H9 (cell line): ENCODE results near the gene DNM2. TPM values are rescaled to one million over a fixed set of nuclear protein-coding genes. Genes with fewer than 3 reads are reported as not detected.
A peak's percentile ranks its signal among the peaks of the same experiment; 100 is the strongest.

ENCODE experiments used
- DNase-seq: peaks from one replicate; pipeline ENCODE4 v3.0.0-alpha.2; 2017
- H2AFZ ChIP-seq: one replicate; pipeline ENCODE4 v1.6.1; 2013; ENCODE audit warnings: mild to moderate bottlenecking, low read length, control low read depth, moderate library complexity
- H2AK5ac ChIP-seq: 2 replicates; pipeline ENCODE4 v1.6.1; 2013; ENCODE audit warnings: low read length, control low read depth, mixed read lengths; ENCODE audit not compliant: insufficient read length
- H2BK120ac ChIP-seq: one replicate; pipeline ENCODE4 v1.6.1; 2013; ENCODE audit warnings: low read depth, mild to moderate bottlenecking, low read length, control low read depth, inconsistent platforms; ENCODE audit not compliant: poor library complexity, severe bottlenecking
- H2BK12ac ChIP-seq: 2 replicates; pipeline ENCODE4 v1.6.1; 2013; ENCODE audit warnings: low read length, control low read depth, mixed read lengths, low read depth; ENCODE audit not compliant: insufficient read length
- H2BK15ac ChIP-seq: 2 replicates; pipeline ENCODE4 v1.6.1; 2013; ENCODE audit warnings: low read depth, low read length, control low read depth
- H2BK20ac ChIP-seq: one replicate; pipeline ENCODE4 v1.6.1; 2013; ENCODE audit warnings: low read depth, mild to moderate bottlenecking, low read length, control low read depth, inconsistent platforms; ENCODE audit not compliant: poor library complexity, severe bottlenecking
- H2BK5ac ChIP-seq: 2 replicates; pipeline ENCODE4 v1.6.1; 2013; ENCODE audit warnings: low read length, control low read depth, mixed read lengths; ENCODE audit not compliant: insufficient read length
- H3K14ac ChIP-seq: 2 replicates; pipeline ENCODE4 v1.6.1; 2013; ENCODE audit warnings: low read length, control low read depth; ENCODE audit not compliant: insufficient read depth
- H3K18ac ChIP-seq: 2 replicates; pipeline ENCODE4 v1.6.1; 2013; ENCODE audit warnings: low read depth, mild to moderate bottlenecking, mixed read lengths, low read length, control low read depth; ENCODE audit not compliant: insufficient read length
- H3K23ac ChIP-seq: 2 replicates; pipeline ENCODE4 v1.6.1; 2013; ENCODE audit warnings: low read length, control low read depth, mixed read lengths, low read depth; ENCODE audit not compliant: insufficient read length
- H3K23me2 ChIP-seq: 2 replicates; pipeline ENCODE4 v1.6.1; 2013; ENCODE audit warnings: low read depth, mild to moderate bottlenecking, mixed read lengths, low read length, control low read depth; ENCODE audit not compliant: insufficient read length, poor library complexity, severe bottlenecking
- H3K27ac ChIP-seq: 2 replicates; pipeline ENCODE4 v1.5.1; 2013; ENCODE audit warnings: low read length, control low read depth, mixed read lengths, low read depth; ENCODE audit not compliant: insufficient read length
- H3K27me3 ChIP-seq: 2 replicates; pipeline ENCODE4 v1.6.1; 2013; ENCODE audit warnings: low read length, control low read depth, inconsistent platforms; ENCODE audit not compliant: insufficient read depth
- H3K4ac ChIP-seq: 2 replicates; pipeline ENCODE4 v1.6.1; 2013; ENCODE audit warnings: low read depth, mild to moderate bottlenecking, control low read depth, inconsistent platforms, low read length, moderate library complexity
- H3K4me1 ChIP-seq: 2 replicates; pipeline ENCODE4 v1.6.1; 2013; ENCODE audit warnings: low read length, control low read depth, inconsistent platforms; ENCODE audit not compliant: insufficient read depth
- H3K4me2 ChIP-seq: 2 replicates; pipeline ENCODE4 v1.6.1; 2013; ENCODE audit warnings: low read length, control low read depth, mixed read lengths; ENCODE audit not compliant: insufficient read length, insufficient read depth
- H3K56ac ChIP-seq: 2 replicates; pipeline ENCODE4 v1.6.1; 2013; ENCODE audit warnings: low read depth, mild to moderate bottlenecking, mixed read lengths, low read length, control low read depth; ENCODE audit not compliant: insufficient read length
- H3K79me1 ChIP-seq: 2 replicates; pipeline ENCODE4 v1.6.1; 2013; ENCODE audit warnings: low read depth, mild to moderate bottlenecking, moderate library complexity, low read length, control low read depth, inconsistent platforms; ENCODE audit not compliant: insufficient read depth, poor library complexity, severe bottlenecking
- H3K79me2 ChIP-seq: 2 replicates; pipeline ENCODE4 v1.6.1; 2013; ENCODE audit warnings: low read length, control low read depth, inconsistent platforms; ENCODE audit not compliant: insufficient read depth
- H3K9ac ChIP-seq: 2 replicates; pipeline ENCODE4 v1.6.1; 2013; ENCODE audit warnings: low read length, control low read depth, mixed read lengths; ENCODE audit not compliant: insufficient read length; ENCODE audit errors: extremely low read depth
- H3K9me3 ChIP-seq: one replicate; pipeline ENCODE4 v1.6.1; 2013; ENCODE audit warnings: low read depth, low read length, inconsistent platforms; ENCODE audit not compliant: control insufficient read depth
- H3T11ph ChIP-seq: one replicate; pipeline ENCODE4 v1.6.1; 2013; ENCODE audit warnings: mild to moderate bottlenecking, low read length, control low read depth, inconsistent platforms
- H4K20me1 ChIP-seq: one replicate; pipeline ENCODE4 v1.6.1; 2013; ENCODE audit not compliant: control insufficient read depth, insufficient read length, insufficient read depth
- H4K5ac ChIP-seq: 2 replicates; pipeline ENCODE4 v1.6.1; 2013; ENCODE audit warnings: low read depth, mild to moderate bottlenecking, mixed read lengths, low read length, control low read depth; ENCODE audit not compliant: insufficient read length
- H4K8ac ChIP-seq: replicated peaks from 2 replicates; pipeline ENCODE4 v1.6.1; 2013; ENCODE audit warnings: low read length, control low read depth, mixed read lengths, low read depth; ENCODE audit not compliant: insufficient read length
- H4K91ac ChIP-seq: 2 replicates; pipeline ENCODE4 v1.6.1; 2013; ENCODE audit warnings: low read depth, mild to moderate bottlenecking, moderate library complexity, mixed read lengths, low read length, control low read depth; ENCODE audit not compliant: insufficient read length
- H3K27ac Mint-ChIP-seq, 3 experiments: 2 replicates in 2 of 3; 3 replicates in 1 of 3; pipeline ENCODE4 v1.8.0; 2020 to 2021; ENCODE audit warnings: mixed read lengths in 3 of 3, mild to moderate bottlenecking in 1 of 3, moderate library complexity in 1 of 3
- H3K27me3 Mint-ChIP-seq: 2 replicates; pipeline ENCODE4 v1.8.0; 2021; ENCODE audit warnings: low read depth, mild to moderate bottlenecking, moderate library complexity, mixed read lengths
- H3K36me3 Mint-ChIP-seq, 3 experiments: 2 replicates in 2 of 3; 3 replicates in 1 of 3; pipeline ENCODE4 v1.8.0; 2020 to 2021; ENCODE audit warnings: low read depth in 3 of 3, mixed read lengths in 3 of 3; ENCODE audit not compliant: insufficient read depth in 1 of 3
- H3K4me1 Mint-ChIP-seq, 2 experiments: 2 replicates each; pipeline ENCODE4 v1.8.0; 2020; ENCODE audit warnings: mixed read lengths in 2 of 2
- H3K4me3 Mint-ChIP-seq, 2 experiments: 2 replicates in 1 of 2; 3 replicates in 1 of 2; pipeline ENCODE4 v1.8.0; 2020 to 2021; ENCODE audit warnings: mild to moderate bottlenecking in 2 of 2, mixed read lengths in 2 of 2, moderate library complexity in 1 of 2
- H3K9me3 Mint-ChIP-seq, 2 experiments: 2 replicates in 1 of 2; 3 replicates in 1 of 2; pipeline ENCODE4 v1.8.0; 2020; ENCODE audit warnings: mild to moderate bottlenecking in 2 of 2, mixed read lengths in 2 of 2, moderate library complexity in 1 of 2
- CTCF ChIP-seq: fragments of 200-600 bp; sonication (generic); conservative IDR thresholded peaks from 3 replicates; pipeline ENCODE4 v1.8.0; 2021; ENCODE audit warnings: antibody characterized with exemption, mild to moderate bottlenecking
- WGBS: extraction: QIAGEN DNeasy Blood & Tissue Kit; methylation state at CpG from one replicate; pipeline ENCODE4 v1.1.7; 2013; ENCODE audit warnings: missing lambda C conversion rate, low lambda C conversion rate, mixed read lengths; ENCODE audit not compliant: insufficient read length; ENCODE audit errors: extremely low coverage; 5-methylcytosine and 5-hydroxymethylcytosine counted together
- total RNA-seq: library from RNA; stranded (reverse); gene quantifications from 2 replicates; pipeline ENCODE4 v1.2.1, GENCODE V29; 2021

DNM2 gene
- total RNA-seq, 1 experiment from 2014 or later, result 152 TPM

GRCh38 chr19:10747271-10747670 is 29.4 kb downstream of the DNM2 start:
- no CpG with 5 or more reads among the region's 6 CpGs for WGBS
- no peak overlapping the region for H3K18ac ChIP-seq
- H3K79me1 ChIP-seq, result peaks cover 8% of the 10 kb centered on the region
- H3K4ac ChIP-seq, result no peak overlapping the region
- no peak for DNase-seq
- H2BK5ac ChIP-seq, result no peak overlapping the region
- no peak overlapping the region for H3K14ac ChIP-seq
- Mint-ChIP-seq H3K4me3 (peak overlapping the region in 1 of 2 experiments; percentile 10; a peak in 1 of 5 replicates), H3K4me1 (peaks cover 31 to 33% of the 10 kb centered on the region in 2 experiments), H3K36me3 (peaks cover 0 to 4% (median 2%) of the 10 kb centered on the region in 3 experiments; a peak in 3 of 7 replicates), H3K27me3 (no peaks in the 10 kb centered on the region), H3K9me3 (no peaks in the 10 kb centered on the region), H3K27ac (peak overlapping the region; percentile 42 to 93 (median 57); a peak in 5 of 7 replicates)
- H4K20me1 ChIP-seq, result no peaks in the 10 kb centered on the region
- peaks cover 6% of the 10 kb centered on the region for H3K79me2 ChIP-seq
- H4K91ac ChIP-seq, result no peak overlapping the region
- no peaks in the 10 kb centered on the region for H3K23me2 ChIP-seq
- no peak overlapping the region for H3K4me2 ChIP-seq
- H3K56ac ChIP-seq, result no peak overlapping the region
- no peak overlapping the region for H3T11ph ChIP-seq
- no peak overlapping the region for H2BK15ac ChIP-seq
- no peak overlapping the region for H2AK5ac ChIP-seq
- H3K27me3 ChIP-seq, result no peaks in the 10 kb centered on the region
- no peak overlapping the region for H4K8ac ChIP-seq
- TF ChIP-seq CTCF, result no peak
- no peak overlapping the region for H2BK120ac ChIP-seq
- H2BK12ac ChIP-seq, result no peak overlapping the region
- H3K9me3 ChIP-seq, result no peaks in the 10 kb centered on the region
- H3K23ac ChIP-seq, result no peak overlapping the region
- no peak overlapping the region for H3K27ac ChIP-seq
- H4K5ac ChIP-seq, result no peak overlapping the region
- no peak overlapping the region for H2BK20ac ChIP-seq
- H2AFZ ChIP-seq, result no peak overlapping the region
- H3K4me1 ChIP-seq, result no peaks in the 10 kb centered on the region
- H3K9ac ChIP-seq, result no peak overlapping the region
